HuH-7.5 (cell line): ENCODE measurements around the gene GANAB.
"Not testable (repeated sequence)": the region's sequence is repeated elsewhere in the genome, so short reads cannot be mapped to it uniquely, and the experiment has no call there.

Source experiments
- DNase-seq: peaks from one replicate; pipeline ENCODE4 v3.0.0; 2011; ENCODE audit warnings: low spot score

GANAB gene

DNA sequence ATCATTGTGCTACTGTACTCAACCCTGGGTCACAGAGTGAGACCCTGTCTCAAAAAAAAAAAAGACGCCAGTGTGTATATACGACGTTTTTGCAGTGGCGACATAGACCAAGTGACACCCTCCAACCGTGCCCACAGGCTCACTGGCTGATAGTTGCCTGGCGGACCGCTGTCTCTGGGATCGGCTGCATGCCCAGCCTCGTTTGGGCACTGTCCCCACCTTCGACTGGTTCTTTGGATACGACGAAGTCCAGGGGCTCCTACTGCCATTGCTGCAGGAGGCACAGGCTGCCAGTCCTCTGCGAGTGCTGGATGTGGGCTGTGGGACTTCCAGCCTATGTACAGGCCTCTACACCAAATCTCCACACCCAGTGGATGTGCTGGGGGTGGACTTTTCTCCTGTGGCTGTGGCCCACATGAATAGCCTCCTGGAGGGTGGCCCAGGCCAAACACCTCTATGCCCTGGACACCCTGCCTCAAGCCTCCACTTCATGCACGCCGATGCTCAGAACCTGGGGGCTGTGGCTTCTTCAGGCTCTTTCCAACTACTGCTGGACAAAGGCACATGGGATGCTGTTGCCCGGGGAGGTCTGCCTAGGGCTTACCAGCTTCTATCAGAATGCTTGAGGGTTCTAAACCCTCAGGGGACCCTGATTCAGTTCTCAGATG is 20.0 kb upstream of the GANAB start:
- no peak for DNase-seq

DNA sequence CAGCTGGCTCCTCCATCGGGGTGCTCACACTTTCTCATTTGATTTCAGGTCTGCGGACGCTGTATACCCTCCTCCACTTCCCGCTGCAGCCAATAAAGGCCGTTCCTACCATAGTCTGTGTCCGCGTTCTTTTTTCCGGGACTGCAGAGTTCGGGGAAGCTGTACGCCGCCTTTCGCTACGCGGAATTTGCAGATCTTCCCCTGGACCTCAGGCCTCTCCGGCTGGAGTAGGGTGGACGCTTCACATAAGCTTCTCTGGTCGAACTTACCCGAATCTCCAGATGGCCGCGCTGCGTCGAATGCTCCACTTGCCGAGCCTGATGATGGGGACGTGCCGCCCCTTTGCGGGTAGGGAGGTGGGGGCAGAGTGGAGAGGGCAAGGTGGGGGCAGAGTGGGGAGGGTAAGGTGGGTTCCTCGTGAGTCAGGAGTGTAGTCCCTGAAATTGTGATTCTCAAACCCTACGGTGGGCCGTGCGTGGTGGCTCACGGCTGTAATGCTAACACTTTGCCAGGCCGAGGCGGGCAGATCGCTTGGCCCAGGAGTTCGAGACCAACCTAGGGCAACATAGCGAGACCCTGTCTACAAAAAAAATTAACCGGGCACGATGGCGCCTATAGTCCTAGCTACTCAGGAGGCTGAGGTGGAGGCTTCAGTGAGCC is 19.3 kb upstream of the GANAB start:
- no peak for DNase-seq

DNA sequence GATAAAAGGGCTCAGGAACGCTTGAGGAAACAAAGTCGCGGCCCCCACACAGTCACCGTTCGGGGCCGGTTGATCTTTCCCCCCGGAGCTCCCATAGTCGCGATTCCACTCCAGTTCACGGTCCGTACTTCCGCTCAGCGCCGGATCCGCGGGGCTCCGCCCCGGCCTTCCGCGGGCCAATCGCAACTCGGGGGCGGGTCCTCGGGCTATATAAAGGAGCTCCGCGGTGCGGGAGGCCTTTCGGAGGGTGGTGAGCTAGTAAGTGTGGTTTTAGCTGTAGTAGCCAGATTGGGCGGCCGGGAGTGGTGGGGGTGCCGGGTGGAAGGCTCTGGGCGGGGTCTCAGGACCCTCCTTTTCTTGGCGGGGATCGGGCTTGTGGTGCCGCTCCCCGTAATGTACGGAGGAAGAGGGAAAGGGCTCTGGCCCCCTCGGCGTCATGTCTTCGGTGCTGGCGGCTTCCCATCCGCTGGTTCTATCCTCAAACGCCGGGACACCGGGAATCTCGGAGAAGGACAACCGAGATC is 18.7 kb upstream of the GANAB start, which contains the start of the genes C11orf98 and CSKMT:
Gene C11orf98, minus strand, starts transcription at position 136 of the 524 bp plus-strand sequence. Its CDS starts 41 bp downstream, at position 95.
Gene CSKMT, plus strand, starts transcription at position 238 of the 524 bp plus-strand sequence. CDS start 568 bp downstream, outside the sequence.
- DNase-seq, result peak; percentile 95

DNA sequence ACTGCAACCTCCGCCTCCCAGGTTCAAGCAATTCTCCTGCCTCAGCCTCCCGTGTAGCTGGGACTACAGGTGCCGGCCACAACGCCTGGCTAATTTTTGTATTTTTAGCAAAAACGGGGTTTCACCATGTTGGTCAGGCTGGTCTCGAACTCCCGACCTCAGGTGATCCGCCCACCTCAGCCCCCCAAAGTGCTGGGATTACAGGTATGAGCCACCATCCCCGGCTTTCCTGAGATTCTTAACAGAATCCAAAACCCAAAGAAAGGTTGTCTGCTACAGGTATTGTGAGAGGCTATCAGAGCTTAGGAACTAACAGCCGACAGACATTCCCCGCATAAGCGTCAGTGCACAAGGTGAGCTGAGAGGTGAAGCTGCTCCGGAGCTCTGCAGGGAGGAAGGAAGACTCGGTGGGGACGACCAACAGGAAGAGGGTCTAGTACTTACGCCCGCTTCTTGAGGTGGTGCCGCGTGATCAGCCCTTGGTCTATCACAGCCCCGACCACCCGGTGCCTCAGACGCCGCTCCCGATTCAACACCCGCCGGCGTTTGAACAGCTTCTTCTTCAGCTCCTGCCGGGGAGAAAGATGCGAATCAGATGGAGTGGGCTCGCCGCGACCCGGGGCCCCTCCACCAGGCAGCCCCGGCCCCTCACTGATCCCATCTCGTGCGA is 18.1 kb upstream of the GANAB start:
- DNase-seq, result peak; percentile 73

DNA sequence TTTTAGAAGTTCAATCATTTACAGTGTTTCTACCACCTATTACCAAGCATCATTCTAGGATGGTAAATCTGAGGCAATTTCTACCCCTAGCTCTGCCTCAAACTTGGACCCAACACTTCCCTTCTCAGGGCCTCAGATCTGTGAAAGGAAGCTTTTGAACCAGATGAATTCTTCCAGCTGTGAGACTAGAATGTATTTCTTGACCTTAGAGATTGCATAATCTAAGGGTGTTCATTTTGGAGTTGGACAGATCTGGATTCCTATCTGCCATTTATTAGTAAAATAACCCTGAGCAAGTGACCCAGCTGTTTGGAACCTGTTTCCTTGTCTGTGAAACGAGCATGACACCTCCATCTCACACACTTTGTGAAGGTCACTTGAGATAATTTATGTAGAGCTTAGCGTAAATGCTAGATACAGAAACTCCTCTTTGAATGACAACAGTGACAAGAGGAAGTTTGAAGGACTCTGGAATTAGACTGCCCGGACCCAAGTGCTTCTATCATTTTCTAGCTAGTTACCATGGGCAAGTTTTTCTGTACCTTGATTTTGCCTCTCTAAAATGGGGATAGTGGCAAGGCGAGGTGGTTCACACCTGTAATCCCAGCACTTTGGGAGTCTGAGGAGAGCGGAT is 10.5 kb upstream of the GANAB start:
- no peak for DNase-seq

DNA sequence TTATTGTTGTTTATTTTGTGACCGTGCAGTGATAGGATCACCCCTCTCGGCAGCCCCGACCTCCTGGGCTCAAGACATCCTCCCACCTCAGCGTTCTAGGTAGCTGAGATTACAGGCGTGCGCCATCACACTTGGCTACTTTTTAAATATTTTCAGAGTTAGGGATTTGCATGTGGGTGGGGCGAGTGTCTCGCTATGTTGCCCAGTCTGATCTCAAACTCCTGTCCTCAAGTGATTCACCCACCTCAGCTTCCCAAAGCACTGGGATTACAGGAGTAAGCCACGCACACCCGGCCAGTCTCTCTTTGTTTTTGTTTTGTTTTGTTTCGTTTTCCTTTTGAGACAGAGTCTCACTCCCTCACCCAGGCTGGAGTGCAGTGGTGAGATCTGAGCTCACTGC is 7.9 kb upstream of the GANAB start:
- DNase-seq, result no peak

DNA sequence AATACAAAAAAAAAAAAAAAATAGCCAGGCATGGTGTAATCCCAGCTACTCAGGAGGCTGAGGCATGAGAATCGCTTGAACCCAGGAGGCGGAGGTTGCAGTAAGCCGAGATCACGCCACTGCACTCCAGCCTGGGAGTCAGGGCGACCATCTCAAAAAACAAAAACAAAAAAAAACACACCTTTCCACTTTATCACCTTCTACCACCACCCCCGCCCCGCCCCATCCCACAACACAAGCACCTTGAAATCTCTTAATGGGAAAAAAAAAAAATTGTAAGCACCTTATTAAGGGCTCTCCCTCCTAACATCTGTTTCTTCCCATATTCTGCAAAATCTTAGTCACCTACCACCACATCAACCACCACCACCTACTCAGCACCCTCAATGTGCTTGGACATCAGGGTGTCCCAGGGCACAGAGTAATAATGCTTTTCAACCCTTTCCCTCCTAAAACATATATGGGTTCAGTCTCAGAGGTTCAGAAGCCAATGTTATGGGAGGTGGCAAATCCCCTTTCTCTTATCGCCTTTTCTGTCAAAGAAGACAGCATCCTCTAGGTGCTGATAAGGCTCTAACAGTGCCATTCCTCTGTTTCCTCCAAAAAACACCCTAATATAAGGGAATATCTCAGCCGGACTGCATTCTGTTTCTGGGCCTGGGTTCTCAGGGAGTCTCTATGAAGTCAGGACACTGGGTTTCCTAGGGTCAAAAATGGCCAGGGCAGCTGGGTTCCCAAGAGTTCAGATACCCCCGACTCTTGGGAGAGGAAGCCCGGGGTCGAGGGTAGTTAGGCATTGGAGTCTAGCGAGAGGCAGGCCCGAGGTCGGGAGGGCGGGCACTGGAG is 6.0 kb upstream of the GANAB start:
- peak; percentile 35 for DNase-seq

DNA sequence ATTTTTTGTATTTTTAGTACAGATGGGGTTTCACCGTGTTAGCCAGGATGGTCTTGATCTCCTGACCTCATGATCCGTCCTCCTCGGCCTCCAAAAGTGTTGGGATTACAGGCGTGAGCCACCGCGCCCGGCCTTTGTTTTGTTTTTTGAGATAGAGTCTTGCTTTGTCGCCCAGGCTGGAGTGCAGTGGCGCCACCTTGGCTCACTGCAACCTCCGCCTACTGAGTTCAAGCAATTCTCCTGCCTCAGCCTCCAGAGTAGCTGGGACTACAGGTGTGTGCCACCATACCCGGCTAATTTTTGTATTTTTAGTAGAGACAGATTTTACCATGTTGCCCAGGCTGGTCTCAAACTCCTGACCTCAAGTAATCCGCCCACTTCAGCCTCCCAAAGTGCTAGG is 3.9 kb upstream of the GANAB start:
- DNase-seq, result not testable (repeated sequence)

DNA sequence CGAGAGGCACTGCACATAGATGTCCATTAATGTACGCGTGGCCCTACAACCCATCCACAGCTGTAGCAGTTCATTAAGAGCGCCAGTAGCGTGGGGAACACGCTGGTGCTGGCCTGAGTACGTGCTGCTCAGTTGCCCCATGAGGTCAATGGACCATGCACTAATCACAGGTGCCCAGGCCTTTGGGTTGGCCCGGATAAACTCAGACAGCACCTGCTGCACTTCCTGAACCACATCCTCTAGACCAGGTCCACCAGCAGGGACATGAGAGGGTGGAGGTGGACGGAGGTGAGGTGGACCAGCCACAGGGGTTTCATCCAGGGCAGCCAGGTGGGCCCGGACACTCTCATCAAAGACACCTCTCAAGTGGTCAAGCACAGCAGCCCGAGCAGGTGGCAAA is 3.1 kb upstream of the GANAB start:
- DNase-seq, result no peak

DNA sequence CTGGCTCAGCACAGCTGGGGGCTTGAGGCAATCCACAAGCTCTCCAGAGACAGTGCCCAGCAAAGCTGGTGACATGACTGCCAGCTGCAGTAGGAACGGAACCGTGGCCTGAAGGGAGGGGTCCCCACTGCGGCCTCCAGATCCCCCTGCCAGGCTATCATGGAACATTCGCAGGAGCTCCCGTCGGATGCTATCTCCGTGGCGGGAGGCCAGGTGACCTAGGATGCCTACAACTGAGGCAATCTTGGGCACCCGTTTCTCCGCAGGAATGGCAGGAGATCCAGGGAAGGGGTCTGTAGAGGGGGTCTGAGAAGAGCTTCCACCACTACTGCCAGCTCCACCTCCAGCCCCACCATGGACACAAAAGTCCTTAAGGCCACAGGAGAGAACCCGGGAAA is 2.6 kb upstream of the GANAB start:
- DNase-seq, result no peak

DNA sequence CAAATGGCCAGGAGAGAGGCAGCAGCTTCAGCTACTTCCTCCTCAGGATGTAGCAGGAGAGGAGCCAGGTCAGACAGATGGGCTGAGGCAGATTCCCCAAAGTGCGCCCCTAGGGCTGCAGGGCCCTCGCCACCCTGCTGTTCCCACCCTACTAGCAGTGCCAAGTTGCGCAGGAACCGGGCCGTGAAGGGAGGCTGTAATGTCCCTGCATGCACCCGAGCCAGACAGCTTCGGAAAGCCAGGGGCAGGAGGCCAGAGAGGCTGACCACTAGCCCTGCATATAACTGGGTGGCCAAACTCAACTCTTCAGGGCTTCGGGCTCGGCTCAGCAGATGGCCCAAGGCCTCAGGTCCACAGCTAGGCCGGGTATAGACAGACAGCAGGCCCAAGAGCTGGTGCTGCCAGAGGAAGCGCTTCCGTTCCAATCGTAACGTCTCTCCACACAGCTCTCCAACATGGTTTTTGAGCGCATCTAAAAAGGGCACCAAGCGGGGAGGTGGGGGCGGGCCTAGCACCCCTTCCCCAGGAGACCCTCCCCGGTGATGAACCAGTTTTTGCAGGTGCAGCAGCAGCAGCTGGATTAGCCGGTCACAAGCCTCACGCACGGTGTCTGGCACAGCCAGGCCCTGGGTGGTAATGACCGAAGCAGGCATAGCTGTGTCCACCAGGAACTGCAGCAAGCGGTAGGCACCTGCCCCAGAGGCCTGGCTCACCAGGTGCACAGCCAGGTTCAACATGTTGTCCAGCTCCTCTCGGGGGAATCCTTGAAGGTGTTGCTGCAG is 2.0 kb upstream of the GANAB start:
- no peak for DNase-seq

DNA sequence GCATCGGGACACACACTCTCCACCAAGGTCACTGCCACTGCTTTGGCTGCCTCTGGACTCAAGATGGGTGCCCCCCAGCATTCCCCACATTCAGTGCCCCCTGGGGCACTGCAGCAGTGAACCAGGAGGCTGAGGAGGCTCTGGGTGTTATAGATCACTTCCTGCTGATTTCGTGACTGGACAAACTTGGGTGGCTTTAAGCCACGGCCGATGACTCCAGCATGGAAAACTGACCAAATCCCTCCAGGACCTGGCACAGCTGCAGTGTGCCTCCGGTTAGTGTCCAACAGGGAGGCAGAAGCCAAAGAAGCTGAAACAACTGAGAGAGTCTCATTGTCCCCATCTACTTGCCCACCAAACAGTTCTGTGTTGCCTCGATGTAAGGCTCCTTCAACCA is 1.2 kb upstream of the GANAB start:
- DNase-seq, result no peak

DNA sequence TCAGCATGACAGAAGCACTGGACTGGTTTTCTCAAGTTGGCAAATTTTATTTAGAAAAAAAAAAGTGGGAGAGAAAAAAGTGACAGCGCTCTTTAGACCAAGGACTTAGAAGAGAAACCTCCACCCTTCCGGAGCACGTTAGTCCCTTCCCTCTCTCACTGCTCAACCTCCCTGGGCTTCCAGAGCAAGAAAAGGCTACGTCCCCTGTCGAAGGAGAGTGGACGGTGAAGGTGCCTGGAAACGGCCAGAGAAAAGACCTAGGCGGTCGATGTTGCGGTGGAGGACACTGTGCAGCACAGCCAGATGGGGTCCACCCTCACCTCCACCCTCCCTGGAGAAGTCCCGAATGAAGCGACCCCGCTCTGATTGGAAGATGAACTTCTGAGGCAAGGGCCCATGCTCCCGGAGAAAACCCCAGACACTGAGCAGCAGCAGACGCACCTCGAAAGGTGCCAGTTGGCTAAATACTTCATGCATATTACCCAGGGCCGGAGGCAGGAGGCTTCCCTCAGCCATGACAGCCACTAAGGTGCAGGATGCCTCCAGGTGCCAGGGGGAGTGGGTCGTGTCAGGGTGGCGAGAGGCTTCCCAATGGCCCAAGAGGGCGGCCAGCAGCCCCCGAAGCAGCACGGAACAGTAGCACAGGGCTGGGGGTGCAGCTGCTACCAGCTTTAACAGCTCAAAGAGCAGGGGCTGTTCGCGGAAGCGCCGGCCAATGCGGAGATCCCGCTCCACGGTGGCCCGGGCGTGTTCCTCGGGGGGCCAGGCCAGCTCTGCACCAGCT is 604 bp upstream of the GANAB start:
- no peak for DNase-seq

DNA sequence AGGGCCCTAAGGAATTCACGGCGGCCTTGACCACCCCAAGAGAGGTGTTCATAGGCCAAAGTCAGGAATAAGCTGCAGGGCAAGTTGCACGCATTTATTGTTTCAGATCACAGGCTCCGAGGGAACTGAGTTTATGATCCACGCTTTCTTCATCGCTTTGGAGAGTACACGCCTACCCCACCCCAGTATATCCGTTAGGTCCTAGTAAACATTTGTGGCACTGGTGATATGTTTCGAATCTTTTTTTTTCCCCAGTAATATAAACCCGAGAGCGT is 805 bp downstream of the GANAB start:
- DNase-seq, result no peak

DNA sequence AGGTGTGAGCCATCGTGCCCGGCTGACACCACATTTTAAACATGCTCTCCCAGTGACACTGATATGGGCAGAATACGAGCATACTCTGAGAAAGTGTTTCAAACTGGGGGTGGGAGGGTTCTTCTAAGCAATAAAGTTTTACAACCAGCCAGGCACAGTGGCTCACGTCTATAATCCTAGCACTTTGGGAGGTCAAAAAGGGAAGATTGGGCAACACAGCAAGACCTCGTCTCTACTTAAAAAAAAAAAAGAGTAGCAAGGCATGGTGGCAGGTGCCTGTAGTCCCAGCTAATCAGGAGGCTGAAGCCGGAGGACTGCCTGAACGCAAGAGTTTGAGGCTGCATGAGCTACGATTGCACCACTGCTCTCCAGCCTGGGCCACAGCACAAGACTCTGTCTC is 2.2 kb downstream of the GANAB start:
- DNase-seq, result no peak

DNA sequence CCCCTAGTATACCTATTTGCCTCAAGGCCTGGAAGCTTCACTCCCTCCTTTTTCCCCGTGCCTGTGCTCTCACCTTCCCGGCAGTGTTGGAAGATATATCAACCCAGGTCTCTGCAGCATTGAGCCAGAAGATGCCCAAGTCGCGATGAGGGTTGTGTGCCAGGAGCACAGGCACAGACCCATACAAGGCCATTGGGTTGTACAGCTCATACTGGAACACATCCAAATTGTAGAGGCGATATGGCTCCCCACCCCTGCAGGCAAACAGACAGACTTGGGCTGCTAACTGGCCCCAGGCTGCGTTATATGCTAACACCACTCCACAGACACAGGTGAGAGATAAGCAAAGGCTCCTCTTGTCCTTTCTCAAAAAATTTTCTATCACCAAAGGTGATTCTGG is 13.9 kb downstream of the GANAB start:
- DNase-seq, result no peak

DNA sequence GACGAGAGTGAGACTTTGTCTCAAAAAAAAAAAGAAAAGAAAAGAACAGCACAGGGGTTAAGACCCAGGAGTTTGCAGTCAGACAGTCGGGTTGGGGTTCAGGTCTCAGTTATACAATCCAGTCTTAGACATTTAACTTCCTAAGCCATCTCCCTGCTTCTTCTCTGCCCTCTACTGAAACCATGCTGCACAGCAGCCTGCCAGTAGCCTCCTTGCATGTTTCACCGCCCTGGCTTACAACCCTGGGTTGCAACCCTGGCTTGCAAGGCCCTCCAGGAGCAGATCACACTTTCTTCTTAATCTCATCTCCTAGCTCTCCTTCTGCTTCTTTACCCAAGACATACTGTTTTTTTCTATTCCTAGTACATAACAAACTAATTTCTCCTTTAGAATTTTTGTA is 18.7 kb downstream of the GANAB start:
- DNase-seq, result no peak

DNA sequence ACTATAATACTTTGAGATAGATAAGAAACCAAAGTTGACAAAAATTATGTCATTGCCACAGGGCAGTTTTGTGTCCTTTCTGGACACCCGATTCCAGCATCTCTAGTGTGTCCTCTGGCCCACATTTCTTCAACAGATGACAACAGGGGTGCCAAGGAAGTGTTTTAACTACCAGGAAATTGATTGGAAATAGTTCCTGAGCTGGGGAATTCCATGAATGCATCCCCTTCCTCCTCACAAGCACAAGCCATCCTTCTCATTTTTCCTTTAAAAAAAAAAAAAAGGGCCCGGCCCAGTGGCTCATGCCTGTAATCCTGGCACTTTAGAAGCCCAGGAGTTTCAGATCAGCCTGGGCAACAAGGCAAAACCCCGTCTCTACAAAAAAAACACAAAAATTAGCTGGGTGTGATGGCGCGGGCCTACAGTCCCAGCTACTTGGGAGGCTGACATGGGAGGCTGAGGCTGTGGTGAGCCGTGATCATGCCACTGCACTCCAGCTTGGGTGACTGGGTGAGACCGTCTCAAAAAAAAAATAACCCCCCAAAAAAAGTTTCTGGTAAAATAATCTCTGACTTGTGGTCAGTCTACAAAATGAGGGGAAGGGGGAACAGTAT is 23.8 kb downstream of the GANAB start:
- DNase-seq, result no peak

DNA sequence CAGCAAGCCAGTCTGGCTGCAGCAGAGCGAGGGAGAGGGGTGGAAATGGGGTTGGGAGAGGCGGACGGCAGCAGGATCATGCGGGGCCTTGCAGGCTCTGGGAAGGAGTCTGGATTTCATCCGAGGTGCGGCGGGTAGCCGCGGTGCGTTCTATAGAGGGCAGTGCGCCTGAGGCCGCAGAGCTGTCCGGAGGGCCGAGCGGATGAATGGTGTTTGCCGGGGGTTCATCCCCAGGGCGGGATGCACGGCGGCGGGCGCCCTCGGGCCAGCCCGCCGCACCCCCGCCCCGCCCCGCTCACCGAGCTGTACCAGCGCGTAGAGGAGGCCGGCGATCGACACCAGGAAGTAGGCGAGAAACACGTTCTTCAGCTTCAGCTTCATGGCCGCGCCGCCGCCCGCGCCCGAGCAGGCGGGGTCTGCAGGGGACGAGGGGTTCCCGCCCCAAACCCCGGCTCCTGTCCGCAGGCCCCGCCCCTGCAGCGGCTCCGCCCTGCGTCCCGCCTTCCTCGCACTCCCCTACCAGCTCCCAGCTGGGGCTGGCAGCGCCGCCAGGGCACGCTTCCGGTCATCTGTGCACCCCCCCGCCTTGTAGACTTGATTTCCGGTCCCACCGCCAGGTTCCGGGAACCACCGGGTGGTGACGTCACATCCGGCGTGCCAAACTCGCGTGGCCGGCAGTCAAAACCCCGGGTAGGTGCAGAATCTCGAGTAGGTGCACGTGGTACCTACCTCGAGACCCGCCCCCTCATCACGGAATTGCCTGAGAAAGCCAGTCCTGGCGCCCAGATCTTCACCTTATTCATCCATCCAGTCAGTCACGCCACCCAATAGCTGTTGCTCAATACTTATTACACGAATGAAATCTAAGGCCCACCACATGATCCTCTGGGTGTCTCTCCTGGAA is 24.6 kb downstream of the GANAB start, which contains the start of gene B3GAT3:
Gene B3GAT3, minus strand, starts transcription at position 420 of the 904 bp plus-strand sequence. Its CDS starts 39 bp downstream, at position 381.
- DNase-seq, result peak; percentile 99
